MM.1S (cell line): Measurements from ENCODE around the gene WBP1.

ENCODE experiments used
- EZH2 ChIP-seq: fragments of 300-600 bp; sonication (generic); optimal IDR thresholded peaks from 2 replicates; pipeline ENCODE3; 2017; ENCODE audit warnings: low read depth, mild to moderate bottlenecking, antibody characterized with exemption, low read length, mixed read lengths
- EZH2phosphoT487 ChIP-seq: fragments of 300-600 bp; sonication (generic); IDR thresholded peaks from 2 replicates; pipeline ENCODE4 v1.6.1; 2018; ENCODE audit warnings: antibody characterized with exemption, low read length
- TF ChIP-seq, protein P1 (sequence below): fragments of 300-600 bp; sonication (generic); IDR thresholded peaks from 2 replicates; pipeline ENCODE4 v1.5.1; 2016; ENCODE audit warnings: antibody characterized with exemption, low read length, mixed read lengths

DNA sequence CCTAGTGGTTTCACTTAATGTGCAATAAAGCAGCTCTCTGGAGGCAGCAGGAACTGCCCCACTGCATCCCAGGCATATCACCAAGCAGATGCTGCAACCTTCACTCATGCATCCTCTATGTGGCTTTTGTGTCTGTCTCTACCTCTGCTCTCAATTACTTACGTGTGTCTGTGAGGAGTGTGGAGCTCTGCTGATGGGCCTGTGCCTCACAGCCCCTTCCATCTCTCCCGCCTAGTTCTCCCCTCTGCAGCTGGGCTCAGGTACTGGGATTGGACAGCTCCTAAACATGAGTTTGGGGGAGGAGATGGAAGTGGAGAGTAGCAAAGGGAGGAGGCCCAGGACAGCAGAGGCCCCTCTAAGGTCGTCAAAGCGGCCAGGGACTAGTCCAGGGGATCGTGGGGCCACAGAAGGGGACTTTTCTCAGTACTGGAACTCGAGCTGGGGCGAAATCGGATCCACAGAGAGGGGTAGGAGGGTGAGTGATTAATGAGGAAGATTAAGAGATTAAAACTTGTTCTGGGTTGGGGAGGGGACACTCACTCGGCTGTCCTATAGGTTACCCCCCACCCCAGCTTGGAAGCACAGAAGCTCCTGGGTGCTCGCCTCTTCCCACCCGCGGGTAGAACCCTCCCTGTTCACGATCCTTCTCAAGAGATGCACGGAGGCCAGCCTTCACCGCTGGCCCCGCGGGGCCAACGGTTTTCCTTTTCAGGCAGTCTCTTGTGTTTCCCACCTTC is 43.3 kb downstream of the WBP1 start:
- TF ChIP-seq, protein P1, sequence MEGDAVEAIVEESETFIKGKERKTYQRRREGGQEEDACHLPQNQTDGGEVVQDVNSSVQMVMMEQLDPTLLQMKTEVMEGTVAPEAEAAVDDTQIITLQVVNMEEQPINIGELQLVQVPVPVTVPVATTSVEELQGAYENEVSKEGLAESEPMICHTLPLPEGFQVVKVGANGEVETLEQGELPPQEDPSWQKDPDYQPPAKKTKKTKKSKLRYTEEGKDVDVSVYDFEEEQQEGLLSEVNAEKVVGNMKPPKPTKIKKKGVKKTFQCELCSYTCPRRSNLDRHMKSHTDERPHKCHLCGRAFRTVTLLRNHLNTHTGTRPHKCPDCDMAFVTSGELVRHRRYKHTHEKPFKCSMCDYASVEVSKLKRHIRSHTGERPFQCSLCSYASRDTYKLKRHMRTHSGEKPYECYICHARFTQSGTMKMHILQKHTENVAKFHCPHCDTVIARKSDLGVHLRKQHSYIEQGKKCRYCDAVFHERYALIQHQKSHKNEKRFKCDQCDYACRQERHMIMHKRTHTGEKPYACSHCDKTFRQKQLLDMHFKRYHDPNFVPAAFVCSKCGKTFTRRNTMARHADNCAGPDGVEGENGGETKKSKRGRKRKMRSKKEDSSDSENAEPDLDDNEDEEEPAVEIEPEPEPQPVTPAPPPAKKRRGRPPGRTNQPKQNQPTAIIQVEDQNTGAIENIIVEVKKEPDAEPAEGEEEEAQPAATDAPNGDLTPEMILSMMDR = no peak
- no peak for TF ChIP-seq EZH2
- TF ChIP-seq EZH2phosphoT487 = no peak
